ENCODE results near the gene TTN. TPM values are rescaled to one million over a fixed set of nuclear protein-coding genes. Genes with fewer than 3 reads are reported as not detected.

The TTN gene
- total and polyA plus RNA-seq, 2 of the 4 experiments (the other 2 are of a cell fraction): 0.02 to 0.18 TPM

DNA sequence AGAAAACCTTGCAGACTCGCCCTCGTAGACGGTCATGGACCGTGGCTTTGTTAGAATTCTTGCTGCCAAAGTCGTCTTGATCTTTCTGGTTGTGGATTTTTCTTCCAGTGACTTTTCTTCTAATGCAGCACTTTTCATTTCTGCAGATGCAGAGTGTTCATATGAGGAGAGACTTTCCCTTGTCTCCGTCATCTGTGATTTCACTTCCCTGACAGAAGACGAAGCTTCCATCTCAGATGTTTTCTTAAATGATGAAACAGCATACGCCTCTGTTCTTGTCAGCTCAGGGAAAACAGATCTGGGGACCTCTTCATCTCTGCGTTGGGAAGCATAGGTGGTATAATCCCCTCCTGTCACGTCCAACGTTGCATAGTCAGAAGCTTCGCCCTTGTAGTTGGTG is 276.1 kb downstream of the TTN start:
- Histone ChIP-seq H2BK15ac (ENCODE audit: low read depth, low read length) (no peak overlapping the region), H2BK20ac (ENCODE audit: low read depth, low read length) (no peak overlapping the region), H2BK5ac (ENCODE audit: low read depth, low read length, poor library complexity, severe bottlenecking) (no peak overlapping the region), H3K4me2 (ENCODE audit: low read depth, low read length) (no peak overlapping the region), H3K14ac (replicated peaks; ENCODE audit: low read depth, low read length) (no peak overlapping the region), H2AK5ac (ENCODE audit: low read depth, low read length) (no peak overlapping the region), H3K18ac (ENCODE audit: low read depth, low read length) (no peak overlapping the region), H3K9me1 (ENCODE audit: insufficient read depth, low read length) (no peaks in the 10 kb centered on the region; the same call in 1 of the 2 replicates), H3K36me3 (ENCODE audit: control insufficient read depth, insufficient read depth, low read length) (peaks cover 17% of the 10 kb centered on the region), H4K8ac (ENCODE audit: low read depth in 2 of 2, low read length in 2 of 2) (no peak overlapping the region), H3K27ac (ENCODE audit: insufficient read depth, low read length) (no peak overlapping the region), H3K9me3 (ENCODE audit: control insufficient read depth, insufficient read depth, low read length) (no peaks in the 10 kb centered on the region), H3K27me3 (ENCODE audit: control insufficient read depth, insufficient read depth, low read length) (no peaks in the 10 kb centered on the region), H2AFZ (replicated peaks; ENCODE audit: low read length, poor library complexity) (no peak overlapping the region), H4K20me1 (ENCODE audit: insufficient read depth, low read length) (no peaks in the 10 kb centered on the region), H2AK9ac (replicated peaks; ENCODE audit: low read depth, low read length, poor library complexity) (no peak overlapping the region), H2BK120ac (ENCODE audit: low read depth, low read length) (no peak overlapping the region), H4K91ac (ENCODE audit: insufficient read depth, low read depth, low read length) (no peak overlapping the region), H3K4me1 (ENCODE audit: control insufficient read depth, insufficient read depth, low read length) (no peaks in the 10 kb centered on the region), H3K4me3 (ENCODE audit: insufficient read depth, low read depth, low read length) (no peak overlapping the region), H3K56ac (ENCODE audit: extremely low read depth, insufficient read depth, low read length) (no peak overlapping the region), H3K9ac (ENCODE audit: low read depth, low read length) (no peak overlapping the region), H3K4ac (ENCODE audit: low read depth, low read length) (no peak overlapping the region), H3K23ac (ENCODE audit: low read depth, low read length) (no peak overlapping the region), H3K79me1 (ENCODE audit: low read depth in 1 of 2, low read length in 2 of 2) (peaks cover 8 to 51% of the 10 kb centered on the region in 2 experiments; a peak in 3 of 4 replicates), H4K5ac (ENCODE audit: low read depth, low read length) (no peak overlapping the region)
- ChIA-PET POLR2A (ENCODE audit: unreplicated experiment) (no interaction called here), CTCF (no interaction called here)
- TF ChIP-seq MAZ (IDR thresholded peaks at IDR 0.05; ENCODE audit: borderline replicate concordance, low read depth, low read length): no peak
- no peak for TF ChIP-seq BHLHE40 (IDR thresholded peaks at IDR 0.05; ENCODE audit: low read depth, low read length)
- TF ChIP-seq MAFK (IDR thresholded peaks at IDR 0.05; ENCODE audit: low read depth, low read length): no peak
- TF ChIP-seq, protein P1, sequence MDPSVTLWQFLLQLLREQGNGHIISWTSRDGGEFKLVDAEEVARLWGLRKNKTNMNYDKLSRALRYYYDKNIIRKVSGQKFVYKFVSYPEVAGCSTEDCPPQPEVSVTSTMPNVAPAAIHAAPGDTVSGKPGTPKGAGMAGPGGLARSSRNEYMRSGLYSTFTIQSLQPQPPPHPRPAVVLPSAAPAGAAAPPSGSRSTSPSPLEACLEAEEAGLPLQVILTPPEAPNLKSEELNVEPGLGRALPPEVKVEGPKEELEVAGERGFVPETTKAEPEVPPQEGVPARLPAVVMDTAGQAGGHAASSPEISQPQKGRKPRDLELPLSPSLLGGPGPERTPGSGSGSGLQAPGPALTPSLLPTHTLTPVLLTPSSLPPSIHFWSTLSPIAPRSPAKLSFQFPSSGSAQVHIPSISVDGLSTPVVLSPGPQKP (IDR thresholded peaks at IDR 0.05; ENCODE audit: borderline replicate concordance, low read depth, low read length): no peak
- TF ChIP-seq FOS (IDR thresholded peaks at IDR 0.05; ENCODE audit: low read depth, low read length): no peak
- WGBS, 2 experiments (ENCODE audit: extremely low coverage in 2 of 2, insufficient read length in 1 of 2): 94% methylated on average over 6 of the region's 12 CpGs; no CpG with 5 or more reads in 1 of the 2 experiments
- in situ Hi-C loops (cut with MboI; ENCODE audit: low sequenced_read_pairs) (no loop called here), dilution Hi-C loops (cut with HindIII; ENCODE audit: low sequenced_read_pairs, unreplicated experiment) (no loop called here), intact Hi-C loops (cut with micrococcal nuclease) (no loop called here)
- BruUV-seq (replicated peaks): no TSS peak
- DNase-seq (no peak), ATAC-seq (ENCODE audit: low read depth) (no peak)

All from IMR-90 (cell line).